KMS-11 (cell line): Measurements from ENCODE around the gene PLD4.

Source experiments
- H2AFZ ChIP-seq: fragments of 200-600 bp; sonication (generic); 2 replicates; pipeline ENCODE4 v1.6.1; 2016; ENCODE audit warnings: antibody characterized with exemption, mixed run types, low read depth
- H3K27ac ChIP-seq: fragments of 200-600 bp; sonication (generic); 2 replicates; pipeline ENCODE4 v1.6.1; 2016; ENCODE audit warnings: mild to moderate bottlenecking, mixed run types
- H3K27me3 ChIP-seq: fragments of 200-600 bp; sonication (generic); 2 replicates; pipeline ENCODE4 v1.6.1; 2017; ENCODE audit warnings: mild to moderate bottlenecking, low read depth, mixed run types, moderate library complexity; ENCODE audit not compliant: insufficient read depth
- H3K36me3 ChIP-seq: fragments of 200-600 bp; sonication (generic); 2 replicates; pipeline ENCODE4 v1.6.1; 2017; ENCODE audit warnings: mild to moderate bottlenecking, mixed run types; ENCODE audit not compliant: insufficient read depth
- H3K4me1 ChIP-seq: fragments of 200-600 bp; sonication (generic); 2 replicates; pipeline ENCODE4 v1.6.1; 2016; ENCODE audit warnings: mild to moderate bottlenecking, low read depth, mixed run types; ENCODE audit not compliant: poor library complexity, severe bottlenecking
- H3K4me2 ChIP-seq: fragments of 200-600 bp; sonication (generic); 2 replicates; pipeline ENCODE4 v1.7.0; 2016; ENCODE audit warnings: mild to moderate bottlenecking, mixed run types
- H3K4me3 ChIP-seq: fragments of 200-600 bp; sonication (generic); IDR thresholded peaks from 2 replicates; pipeline ENCODE4 v1.6.1; 2017; ENCODE audit warnings: low read depth, low read length, mixed read lengths; ENCODE audit not compliant: insufficient read depth
- H3K79me2 ChIP-seq: fragments of 200-600 bp; sonication (generic); 2 replicates; pipeline ENCODE4 v1.6.1; 2016; ENCODE audit warnings: low read depth, mixed run types; ENCODE audit not compliant: insufficient read depth
- H3K9ac ChIP-seq: fragments of 200-600 bp; sonication (generic); 2 replicates; pipeline ENCODE4 v1.6.1; 2016; ENCODE audit warnings: mild to moderate bottlenecking, mixed run types
- H4K20me1 ChIP-seq: fragments of 200-600 bp; sonication (generic); 2 replicates; pipeline ENCODE4 v1.6.1; 2016; ENCODE audit warnings: mild to moderate bottlenecking, mixed run types; ENCODE audit not compliant: insufficient read depth
- TF ChIP-seq, protein P1 (sequence below): fragments of 200-600 bp; sonication (generic); conservative IDR thresholded peaks from 2 replicates; pipeline ENCODE4 v1.6.1; 2017; ENCODE audit warnings: low read depth, mild to moderate bottlenecking, antibody characterized with exemption, low read length, moderate library complexity, mixed read lengths

PLD4 gene

GRCh38 chr14:104885973-104886689 is 38.5 kb upstream of the PLD4 start:
- H3K79me2 ChIP-seq = no peaks in the 10 kb centered on the region
- H3K4me1 ChIP-seq = peaks cover 15% of the 10 kb centered on the region
- H4K20me1 ChIP-seq = no peaks in the 10 kb centered on the region
- no peaks in the 10 kb centered on the region for H3K36me3 ChIP-seq
- no peak overlapping the region for H2AFZ ChIP-seq
- H3K4me3 ChIP-seq = no peak overlapping the region
- H3K27ac ChIP-seq = no peak overlapping the region
- H3K4me2 ChIP-seq = no peak overlapping the region
- H3K9ac ChIP-seq = no peak overlapping the region
- no peaks in the 10 kb centered on the region for H3K27me3 ChIP-seq
- TF ChIP-seq, protein P1, sequence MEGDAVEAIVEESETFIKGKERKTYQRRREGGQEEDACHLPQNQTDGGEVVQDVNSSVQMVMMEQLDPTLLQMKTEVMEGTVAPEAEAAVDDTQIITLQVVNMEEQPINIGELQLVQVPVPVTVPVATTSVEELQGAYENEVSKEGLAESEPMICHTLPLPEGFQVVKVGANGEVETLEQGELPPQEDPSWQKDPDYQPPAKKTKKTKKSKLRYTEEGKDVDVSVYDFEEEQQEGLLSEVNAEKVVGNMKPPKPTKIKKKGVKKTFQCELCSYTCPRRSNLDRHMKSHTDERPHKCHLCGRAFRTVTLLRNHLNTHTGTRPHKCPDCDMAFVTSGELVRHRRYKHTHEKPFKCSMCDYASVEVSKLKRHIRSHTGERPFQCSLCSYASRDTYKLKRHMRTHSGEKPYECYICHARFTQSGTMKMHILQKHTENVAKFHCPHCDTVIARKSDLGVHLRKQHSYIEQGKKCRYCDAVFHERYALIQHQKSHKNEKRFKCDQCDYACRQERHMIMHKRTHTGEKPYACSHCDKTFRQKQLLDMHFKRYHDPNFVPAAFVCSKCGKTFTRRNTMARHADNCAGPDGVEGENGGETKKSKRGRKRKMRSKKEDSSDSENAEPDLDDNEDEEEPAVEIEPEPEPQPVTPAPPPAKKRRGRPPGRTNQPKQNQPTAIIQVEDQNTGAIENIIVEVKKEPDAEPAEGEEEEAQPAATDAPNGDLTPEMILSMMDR = no peak

- Histone ChIP-seq H3K27ac (no peak overlapping the region), H3K79me2 (no peaks in the 10 kb centered on the region), H4K20me1 (no peaks in the 10 kb centered on the region), H3K4me3 (no peak overlapping the region), H3K4me2 (no peak overlapping the region), H3K9ac (no peak overlapping the region), H3K36me3 (no peaks in the 10 kb centered on the region), H3K4me1 (peaks cover 8% of the 10 kb centered on the region), H3K27me3 (no peaks in the 10 kb centered on the region), H2AFZ (no peak overlapping the region)
- TF ChIP-seq, protein P1 = no peak
These were observed 37.7 kb upstream of the PLD4 start for GRCh38 chr14:104886690-104887622.

DNA sequence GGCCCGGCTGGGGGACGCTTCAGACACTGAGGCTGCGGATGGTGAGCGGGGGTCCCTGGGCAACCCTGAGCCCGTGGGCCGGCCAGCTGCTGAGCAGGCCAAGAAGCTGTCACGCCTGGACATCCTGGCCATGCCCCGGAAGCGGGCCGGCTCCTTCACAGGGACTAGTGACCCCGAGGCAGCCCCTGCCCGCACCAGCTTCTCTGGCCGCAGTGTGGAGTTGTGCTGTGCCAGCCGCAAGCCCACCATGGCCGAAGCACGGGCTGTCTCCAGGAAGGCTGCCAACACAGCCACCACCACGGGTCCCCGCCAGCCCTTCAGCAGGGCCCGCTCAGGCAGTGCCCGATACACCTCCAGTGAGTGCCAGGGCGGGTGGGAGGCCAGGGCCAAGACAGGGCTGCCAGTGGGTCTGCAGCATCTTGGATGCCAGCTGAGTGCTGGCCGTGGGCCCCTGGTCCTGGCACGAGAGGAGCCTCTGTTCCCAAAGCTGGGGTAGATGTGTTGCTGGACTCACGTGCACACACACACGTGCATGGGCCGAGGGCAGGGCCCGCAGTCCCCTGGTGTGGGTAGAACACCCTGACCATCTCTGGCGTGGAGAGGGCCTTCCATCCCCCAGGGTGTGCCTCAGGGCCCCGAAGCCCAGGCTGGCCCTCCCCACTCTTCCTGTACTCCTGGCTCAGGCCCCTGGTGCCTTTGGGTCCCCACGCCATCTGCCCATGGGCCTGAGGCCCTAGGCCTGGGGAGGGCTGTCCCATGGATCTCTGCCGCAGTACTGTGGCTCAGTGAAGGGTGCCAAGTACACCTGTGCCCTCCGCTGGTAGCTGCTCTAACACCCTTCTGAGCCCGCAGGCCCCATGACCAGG is 36.8 kb upstream of the PLD4 start:
- H4K20me1 ChIP-seq = no peaks in the 10 kb centered on the region
- H3K4me1 ChIP-seq = peaks cover 6% of the 10 kb centered on the region
- H3K27ac ChIP-seq = no peak overlapping the region
- H3K27me3 ChIP-seq = no peaks in the 10 kb centered on the region
- H3K4me2 ChIP-seq = no peak overlapping the region
- H3K79me2 ChIP-seq = no peaks in the 10 kb centered on the region
- H3K9ac ChIP-seq = no peak overlapping the region
- no peak overlapping the region for H3K4me3 ChIP-seq
- no peak overlapping the region for H2AFZ ChIP-seq
- TF ChIP-seq, protein P1 = no peak
- H3K36me3 ChIP-seq = no peaks in the 10 kb centered on the region

DNA sequence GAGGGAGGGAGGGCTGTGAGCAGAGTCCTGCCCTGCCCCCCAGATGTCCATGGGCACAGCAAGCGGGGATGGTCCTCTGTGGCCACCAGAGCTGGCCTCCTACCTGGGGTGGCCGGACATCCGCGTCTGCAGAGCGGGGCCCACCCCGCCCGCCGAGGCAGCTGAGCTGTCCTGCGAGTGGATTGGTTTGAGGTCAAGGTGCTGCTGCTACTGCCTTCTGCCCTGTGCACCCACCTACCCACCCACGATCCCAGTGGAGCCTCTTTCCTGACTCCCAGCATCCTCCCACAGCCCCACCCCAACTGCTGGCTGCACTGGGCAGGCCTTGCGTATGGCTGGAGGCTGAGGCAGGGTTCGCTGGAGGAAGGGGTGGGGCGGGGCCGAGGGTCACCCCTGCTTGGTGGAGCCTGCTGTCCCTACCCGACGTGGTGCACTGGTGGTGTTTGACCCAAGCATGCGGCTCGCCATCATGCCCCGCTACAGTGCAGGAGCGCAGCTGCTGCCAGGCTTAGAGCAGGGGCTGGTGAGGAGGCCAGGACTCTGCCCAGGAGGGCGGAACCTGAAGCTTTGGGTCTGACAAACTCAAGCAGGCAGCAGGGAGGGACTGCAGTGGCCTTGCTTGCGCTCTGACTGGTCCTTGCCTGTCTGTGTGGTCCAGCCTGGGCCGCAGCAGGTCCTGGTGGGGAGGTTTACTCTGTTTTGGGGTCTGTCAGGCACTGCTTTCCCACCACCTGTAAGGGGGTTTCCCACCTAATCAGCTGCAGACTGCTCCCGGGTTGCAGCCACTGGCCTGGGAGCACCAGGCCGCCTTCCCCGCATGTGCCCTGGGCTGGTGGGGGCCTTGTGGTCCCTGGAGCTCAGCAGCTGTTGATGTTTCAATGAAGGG is 35.9 kb upstream of the PLD4 start:
- Histone ChIP-seq H2AFZ (no peak overlapping the region), H3K4me1 (peaks cover 14% of the 10 kb centered on the region), H3K4me2 (no peak overlapping the region), H3K36me3 (no peaks in the 10 kb centered on the region), H4K20me1 (no peaks in the 10 kb centered on the region), H3K27ac (no peak overlapping the region), H3K79me2 (no peaks in the 10 kb centered on the region), H3K27me3 (no peaks in the 10 kb centered on the region), H3K4me3 (no peak overlapping the region), H3K9ac (no peak overlapping the region)
- TF ChIP-seq, protein P1 = no peak
